A673 (cell line): ENCODE data around the gene TSPOAP1. TPM values are rescaled to one million over a fixed set of nuclear protein-coding genes. Genes with fewer than 3 reads are reported as not detected.

ENCODE experiments used
- BruUV-seq: library from RNA; stranded (reverse); fragments of 400-500 nt; replicated peaks from 2 replicates; lab custom pipeline; 2021; lab: Mats Ljungman, UMichigan
- CTCF ChIA-PET: fragments of 300-600 bp; sonication (Branson Sonifier 250); formaldehyde crosslinking; loops from one replicate; lab custom pipeline; 2022; ENCODE audit warnings: antibody characterized with exemption; lab: Charles Lee
- POLR2A ChIA-PET: fragments of 300-600 bp; sonication (Branson Sonifier 250); formaldehyde crosslinking; loops from one replicate; lab custom pipeline; 2022; ENCODE audit warnings: antibody characterized with exemption; ENCODE audit not compliant: low non-redundant PET; lab: Charles Lee
- DNase-seq: peaks from one replicate; pipeline ENCODE4 v3.0.0-alpha.2; 2015; ENCODE audit warnings: low spot score
- H3K27ac ChIP-seq: fragments of 200-600 bp; sonication (generic); 2 replicates; pipeline ENCODE4 v1.5.1; 2016; ENCODE audit warnings: mixed run types, low read depth, mild to moderate bottlenecking, mixed read lengths, antibody characterized with exemption, low read length; ENCODE audit not compliant: poor library complexity, severe bottlenecking
- H3K27me3 ChIP-seq: fragments of 200-600 bp; sonication (generic); replicated peaks from 2 replicates; pipeline ENCODE4 v1.6.1; 2017; ENCODE audit warnings: mixed run types, low read depth, mild to moderate bottlenecking, mixed read lengths, antibody characterized with exemption, low read length; ENCODE audit not compliant: insufficient read depth, poor library complexity
- H3K36me3 ChIP-seq: fragments of 200-600 bp; sonication (generic); 2 replicates; pipeline ENCODE4 v1.6.1; 2016; ENCODE audit warnings: mixed run types, mild to moderate bottlenecking, mixed read lengths, antibody characterized with exemption, low read length; ENCODE audit not compliant: insufficient read depth, poor library complexity, severe bottlenecking
- H3K4me1 ChIP-seq: fragments of 200-600 bp; sonication (generic); 2 replicates; pipeline ENCODE4 v1.6.1; 2017; ENCODE audit warnings: mixed run types, mild to moderate bottlenecking, mixed read lengths, antibody characterized with exemption, low read length; ENCODE audit not compliant: insufficient read depth, poor library complexity, severe bottlenecking
- H3K4me3 ChIP-seq: fragments of 200-600 bp; sonication (generic); 2 replicates; pipeline ENCODE4 v1.5.1; 2016; ENCODE audit warnings: low read depth, mixed run types, mild to moderate bottlenecking, mixed read lengths, low read length; ENCODE audit not compliant: poor library complexity, severe bottlenecking
- H3K9me3 ChIP-seq: fragments of 200-600 bp; sonication (generic); 2 replicates; pipeline ENCODE4 v1.6.1; 2016; ENCODE audit warnings: mixed run types, low read depth, mild to moderate bottlenecking, mixed read lengths, antibody characterized with exemption, low read length; ENCODE audit not compliant: poor library complexity, severe bottlenecking
- CTCF ChIP-seq: fragments of 300-800, 200-600 bp; sonication (generic); conservative IDR thresholded peaks from 2 replicates; pipeline ENCODE4 v1.5.1; 2017; ENCODE audit warnings: low read depth, mild to moderate bottlenecking, antibody characterized with exemption, low read length, moderate library complexity, mixed read lengths
- EZH2 ChIP-seq: fragments of 200-600 bp; sonication (generic); IDR thresholded peaks from 2 replicates; pipeline ENCODE4 v1.6.1; 2017; ENCODE audit warnings: borderline replicate concordance, low read depth, mild to moderate bottlenecking, mixed read lengths, antibody characterized with exemption, low read length; ENCODE audit not compliant: poor library complexity, severe bottlenecking
- intact Hi-C: fragments of 100-400 bp; cut with micrococcal nuclease; formaldehyde crosslinking; loops from one replicate; pipeline ENCODE4 v1.10.0; 2022; ENCODE audit not compliant: unreplicated experiment
- total RNA-seq: library from RNA; stranded (reverse); gene quantifications from 2 replicates; pipeline ENCODE4 v1.2.3, GENCODE V29; 2021

The TSPOAP1 gene
- total RNA-seq, 1 experiment from 2014 or later: 0.21 TPM

- no peaks in the 10 kb centered on the region for H3K9me3 ChIP-seq
- H3K27me3 ChIP-seq: peaks cover 13% of the 10 kb centered on the region
- ChIA-PET POLR2A (no interaction called here), CTCF (no interaction called here)
- intact Hi-C loops: loop anchor here (5.0 kb wide), 1 partner anchor 145 kb away; no protein-coding TSS in a partner anchor
- TF ChIP-seq EZH2 (no peak), CTCF (no peak)
- H3K4me3 ChIP-seq: no peak overlapping the region
- no peak overlapping the region for H3K27ac ChIP-seq
- no TSS peak for BruUV-seq
- no peaks in the 10 kb centered on the region for H3K4me1 ChIP-seq
- H3K36me3 ChIP-seq: no peaks in the 10 kb centered on the region
- DNase-seq: no peak
These were observed 26.2 kb downstream of the TSPOAP1 start for GRCh38 chr17:58302171-58302918.

- no peak for DNase-seq
- TF ChIP-seq CTCF (no peak), EZH2 (no peak)
These were observed 27.0 kb downstream of the TSPOAP1 start for GRCh38 chr17:58301504-58302150.

DNA sequence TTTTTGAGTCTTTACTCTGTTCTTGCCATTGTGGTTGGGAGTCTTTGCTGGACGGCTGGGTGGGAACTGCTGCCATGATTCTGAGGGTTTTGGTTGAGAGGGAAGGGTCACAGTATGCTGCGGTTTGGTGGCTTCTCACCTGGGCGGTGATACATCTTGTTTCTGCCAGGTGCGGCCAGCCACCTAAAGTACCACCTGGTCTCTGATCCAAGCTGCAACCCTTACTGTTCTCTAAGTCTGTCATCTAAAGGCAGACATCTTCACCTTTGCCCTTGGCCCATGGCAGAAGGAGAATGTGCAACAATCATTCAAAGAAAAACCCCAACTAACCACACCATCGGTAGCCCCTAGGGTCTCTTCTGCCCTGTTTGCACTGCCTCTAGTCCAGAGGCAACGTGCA is 28.3 kb downstream of the TSPOAP1 start:
- intact Hi-C loops: loop anchor here (5.0 kb wide), 1 partner anchor 147 kb away; no protein-coding TSS in a partner anchor
- no peaks in the 10 kb centered on the region for H3K9me3 ChIP-seq
- no peak overlapping the region for H3K4me3 ChIP-seq
- peaks cover 22% of the 10 kb centered on the region for H3K27me3 ChIP-seq
- no peaks in the 10 kb centered on the region for H3K36me3 ChIP-seq
- POLR2A ChIA-PET: no interaction called here
- no peak for DNase-seq
- H3K27ac ChIP-seq: no peak overlapping the region
- CTCF ChIA-PET: no interaction called here
- TF ChIP-seq EZH2 (no peak), CTCF (no peak)
- BruUV-seq: no TSS peak
- H3K4me1 ChIP-seq: no peaks in the 10 kb centered on the region

More at GRCh38 chr17:58301504-58302150, 27.0 kb downstream of the TSPOAP1 start:
- H3K27me3 ChIP-seq: peaks cover 13% of the 10 kb centered on the region
- H3K9me3 ChIP-seq: no peaks in the 10 kb centered on the region
- intact Hi-C loops: loop anchor here (5.0 kb wide), 1 partner anchor 146 kb away; no protein-coding TSS in a partner anchor
- ChIA-PET CTCF (no interaction called here), POLR2A (no interaction called here)
- H3K27ac ChIP-seq: no peak overlapping the region
- no peaks in the 10 kb centered on the region for H3K36me3 ChIP-seq
- H3K4me3 ChIP-seq: no peak overlapping the region
- BruUV-seq: no TSS peak
- no peaks in the 10 kb centered on the region for H3K4me1 ChIP-seq
